Activated gamma-delta T cell (primary cell): ENCODE results near the gene ZFHX3.

Experiments
- DNase-seq: peaks from one replicate; lab custom pipeline; 2025; lab: John Stamatoyannopoulos, UW

The ZFHX3 gene

GRCh38 chr16:73040735-73041402 is 7.1 kb downstream of the ZFHX3 start:
- no peak for DNase-seq

- no peak for DNase-seq
Measured at GRCh38 chr16:73040136-73040535, 7.8 kb downstream of the ZFHX3 start.

GRCh38 chr16:73037845-73038570 is 9.9 kb downstream of the ZFHX3 start:
- no peak for DNase-seq

GRCh38 chr16:73037331-73037745 is 10.6 kb downstream of the ZFHX3 start:
- no peak for DNase-seq

- no peak for DNase-seq
Measured at GRCh38 chr16:73036074-73036826, 11.7 kb downstream of the ZFHX3 start.

GRCh38 chr16:73034374-73034773 is 13.6 kb downstream of the ZFHX3 start:
- no peak for DNase-seq

GRCh38 chr16:73033271-73033998 is 14.5 kb downstream of the ZFHX3 start:
- no peak for DNase-seq

- no peak for DNase-seq
Measured at GRCh38 chr16:73032541-73033270, 15.2 kb downstream of the ZFHX3 start.

GRCh38 chr16:73031984-73032383 is 15.9 kb downstream of the ZFHX3 start:
- DNase-seq, result no peak

- DNase-seq, result no peak
Measured at GRCh38 chr16:73031155-73031866, 16.6 kb downstream of the ZFHX3 start.

GRCh38 chr16:73028721-73029361 is 19.1 kb downstream of the ZFHX3 start:
- no peak for DNase-seq

GRCh38 chr16:73028263-73028662 is 19.7 kb downstream of the ZFHX3 start:
- no peak for DNase-seq

- no peak for DNase-seq
Measured at GRCh38 chr16:73027685-73028111, 20.2 kb downstream of the ZFHX3 start.

- no peak for DNase-seq
Measured at GRCh38 chr16:73026754-73027684, 20.9 kb downstream of the ZFHX3 start.

GRCh38 chr16:73025856-73026210 is 22.1 kb downstream of the ZFHX3 start:
- no peak for DNase-seq

GRCh38 chr16:73025151-73025855 is 22.6 kb downstream of the ZFHX3 start:
- DNase-seq, result no peak

GRCh38 chr16:73024571-73025105 is 23.3 kb downstream of the ZFHX3 start:
- DNase-seq, result no peak
